Measurements from ENCODE around the gene PARD3B. TPM values are rescaled to one million over a fixed set of nuclear protein-coding genes. Genes with fewer than 3 reads are reported as not detected.

PARD3B gene
- total and polyA plus RNA-seq, 2 donors (not counting 1 experiment from before 2014, with no cell fraction given) = 7.4 to 20.6 TPM

GRCh38 chr2:204834716-204835384, 289.6 kb downstream of the PARD3B start:
- Histone ChIP-seq H3K4me3 (replicated peaks in 1 of 4; ENCODE audit: control extremely low read depth in 1 of 4, insufficient read depth in 1 of 4, low read depth in 3 of 4, low read length in 4 of 4) (no peak overlapping the region), H3K27me3 (ENCODE audit: control insufficient read depth, insufficient read depth, low read length) (no peaks in the 10 kb centered on the region), H3K9ac (ENCODE audit: insufficient read depth, low read length) (no peak overlapping the region), H3K36me3 (ENCODE audit: control insufficient read depth, insufficient read depth, low read length) (no peaks in the 10 kb centered on the region), H3K9me3 (ENCODE audit: control insufficient read depth, insufficient read depth, low read depth, low read length) (no peaks in the 10 kb centered on the region), H2AFZ (ENCODE audit: low read length) (no peak overlapping the region), H3K27ac (ENCODE audit: insufficient read depth, low read length) (no peak overlapping the region), H3K79me2 (ENCODE audit: control insufficient read depth, insufficient read depth, low read length) (no peaks in the 10 kb centered on the region), H3K4me1 (ENCODE audit: control insufficient read depth, extremely low read depth, insufficient read depth, low read length) (no peaks in the 10 kb centered on the region), H3K4me2 (ENCODE audit: extremely low read depth, insufficient read depth, low read length) (no peak overlapping the region), H4K20me1 (ENCODE audit: control insufficient read depth, extremely low read depth, insufficient read depth, low read length) (no peaks in the 10 kb centered on the region)
- no peak for TF ChIP-seq CTCF (conservative IDR thresholded peaks at IDR 0.05 in 1 of 2, IDR thresholded peaks at IDR 0.05 in 1 of 2; ENCODE audit: low read depth in 1 of 2, low read length in 2 of 2)
- TF ChIP-seq EZH2 (IDR thresholded peaks at IDR 0.05; ENCODE audit: low read length, missing control alignments) = no peak
- DNase-seq (ENCODE audit: low read depth in 2 of 2) = no peak

- Histone ChIP-seq H3K27me3 (ENCODE audit: control insufficient read depth, insufficient read depth, low read length) (no peaks in the 10 kb centered on the region), H3K36me3 (ENCODE audit: control insufficient read depth, insufficient read depth, low read length) (no peaks in the 10 kb centered on the region), H3K79me2 (ENCODE audit: control insufficient read depth, insufficient read depth, low read length) (no peaks in the 10 kb centered on the region), H3K4me1 (ENCODE audit: control insufficient read depth, extremely low read depth, insufficient read depth, low read length) (no peaks in the 10 kb centered on the region), H4K20me1 (ENCODE audit: control insufficient read depth, extremely low read depth, insufficient read depth, low read length) (no peaks in the 10 kb centered on the region), H3K9ac (ENCODE audit: insufficient read depth, low read length) (no peak overlapping the region), H3K4me3 (replicated peaks in 1 of 4; ENCODE audit: control extremely low read depth in 1 of 4, insufficient read depth in 1 of 4, low read depth in 3 of 4, low read length in 4 of 4) (no peak overlapping the region), H3K4me2 (ENCODE audit: extremely low read depth, insufficient read depth, low read length) (no peak overlapping the region), H3K9me3 (ENCODE audit: control insufficient read depth, insufficient read depth, low read depth, low read length) (no peaks in the 10 kb centered on the region), H2AFZ (ENCODE audit: low read length) (no peak overlapping the region), H3K27ac (ENCODE audit: insufficient read depth, low read length) (no peak overlapping the region)
- DNase-seq (ENCODE audit: low read depth in 2 of 2) = no peak
- TF ChIP-seq CTCF (conservative IDR thresholded peaks at IDR 0.05 in 1 of 2, IDR thresholded peaks at IDR 0.05 in 1 of 2; ENCODE audit: low read depth in 1 of 2, low read length in 2 of 2) (no peak), EZH2 (IDR thresholded peaks at IDR 0.05; ENCODE audit: low read length, missing control alignments) (no peak)
Measured at GRCh38 chr2:204835786-204836185, 290.5 kb downstream of the PARD3B start.

- DNase-seq (ENCODE audit: low read depth in 2 of 2) = no peak
- no peaks in the 10 kb centered on the region for H3K36me3 ChIP-seq (ENCODE audit: control insufficient read depth, insufficient read depth, low read length)
Measured at GRCh38 chr2:204840504-204840903, 295.2 kb downstream of the PARD3B start.

More at GRCh38 chr2:204840504-204840903, 295.2 kb downstream of the PARD3B start:
- no peaks in the 10 kb centered on the region for H4K20me1 ChIP-seq (ENCODE audit: control insufficient read depth, extremely low read depth, insufficient read depth, low read length)
- peaks cover 6% of the 10 kb centered on the region for H3K4me1 ChIP-seq (ENCODE audit: control insufficient read depth, extremely low read depth, insufficient read depth, low read length)
- H3K27me3 ChIP-seq (ENCODE audit: control insufficient read depth, insufficient read depth, low read length) = no peaks in the 10 kb centered on the region
- no peak overlapping the region for H3K9ac ChIP-seq (ENCODE audit: insufficient read depth, low read length)
- H3K79me2 ChIP-seq (ENCODE audit: control insufficient read depth, insufficient read depth, low read length) = no peaks in the 10 kb centered on the region
- no peak overlapping the region for H2AFZ ChIP-seq (ENCODE audit: low read length)
- TF ChIP-seq EZH2 (IDR thresholded peaks at IDR 0.05; ENCODE audit: low read length, missing control alignments) (no peak), CTCF (conservative IDR thresholded peaks at IDR 0.05 in 1 of 2, IDR thresholded peaks at IDR 0.05 in 1 of 2; ENCODE audit: low read depth in 1 of 2, low read length in 2 of 2) (no peak)
- no peak overlapping the region for H3K4me3 ChIP-seq (replicated peaks in 1 of 4; ENCODE audit: control extremely low read depth in 1 of 4, insufficient read depth in 1 of 4, low read depth in 3 of 4, low read length in 4 of 4)
- no peaks in the 10 kb centered on the region for H3K9me3 ChIP-seq (ENCODE audit: control insufficient read depth, insufficient read depth, low read depth, low read length)
- H3K4me2 ChIP-seq (ENCODE audit: extremely low read depth, insufficient read depth, low read length) = no peak overlapping the region
- no peak overlapping the region for H3K27ac ChIP-seq (ENCODE audit: insufficient read depth, low read length)

Measured in fibroblast of lung (primary cell).